ENCODE results near the gene PRSS8.

Gene PRSS8

DNA sequence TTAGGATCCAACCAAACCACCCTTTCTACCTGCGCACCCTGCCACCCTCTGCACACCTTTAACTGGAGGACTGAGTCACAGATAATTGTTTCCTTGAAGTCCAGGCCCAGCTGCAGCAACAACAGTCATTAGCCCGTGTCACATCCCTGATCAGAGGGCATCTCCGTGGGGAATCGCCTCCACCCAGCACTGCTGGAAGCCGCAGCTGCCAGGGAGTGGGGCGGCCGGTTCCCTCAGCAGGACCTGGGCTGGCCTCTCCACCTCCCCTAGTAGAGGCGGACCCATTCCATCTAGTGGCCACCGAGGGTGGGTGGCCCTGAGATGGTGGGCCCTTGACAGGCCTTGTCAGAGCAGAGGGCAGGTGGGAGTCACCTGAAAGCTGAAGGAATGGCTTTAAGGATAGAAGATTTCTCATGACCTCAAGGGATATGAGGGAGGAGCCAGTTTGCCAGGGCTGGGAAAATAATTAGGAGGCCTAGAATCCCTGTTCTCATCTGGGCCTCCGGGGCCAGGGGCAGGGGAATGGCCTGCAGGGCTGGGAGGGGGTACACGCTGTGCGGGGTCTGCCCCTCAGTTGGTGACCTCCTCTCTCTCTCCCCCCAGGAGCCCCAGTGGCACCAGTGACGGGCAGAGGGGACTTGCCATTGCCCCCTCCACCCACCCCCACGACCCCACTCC lies 53.0 kb downstream of the PRSS8 start:
- TF ChIP-seq, protein P1, sequence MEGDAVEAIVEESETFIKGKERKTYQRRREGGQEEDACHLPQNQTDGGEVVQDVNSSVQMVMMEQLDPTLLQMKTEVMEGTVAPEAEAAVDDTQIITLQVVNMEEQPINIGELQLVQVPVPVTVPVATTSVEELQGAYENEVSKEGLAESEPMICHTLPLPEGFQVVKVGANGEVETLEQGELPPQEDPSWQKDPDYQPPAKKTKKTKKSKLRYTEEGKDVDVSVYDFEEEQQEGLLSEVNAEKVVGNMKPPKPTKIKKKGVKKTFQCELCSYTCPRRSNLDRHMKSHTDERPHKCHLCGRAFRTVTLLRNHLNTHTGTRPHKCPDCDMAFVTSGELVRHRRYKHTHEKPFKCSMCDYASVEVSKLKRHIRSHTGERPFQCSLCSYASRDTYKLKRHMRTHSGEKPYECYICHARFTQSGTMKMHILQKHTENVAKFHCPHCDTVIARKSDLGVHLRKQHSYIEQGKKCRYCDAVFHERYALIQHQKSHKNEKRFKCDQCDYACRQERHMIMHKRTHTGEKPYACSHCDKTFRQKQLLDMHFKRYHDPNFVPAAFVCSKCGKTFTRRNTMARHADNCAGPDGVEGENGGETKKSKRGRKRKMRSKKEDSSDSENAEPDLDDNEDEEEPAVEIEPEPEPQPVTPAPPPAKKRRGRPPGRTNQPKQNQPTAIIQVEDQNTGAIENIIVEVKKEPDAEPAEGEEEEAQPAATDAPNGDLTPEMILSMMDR (IDR thresholded peaks at IDR 0.05; ENCODE audit: insufficient read depth, missing control alignments), result no peak
- FAIRE-seq (no peak), DNase-seq (ENCODE audit: insufficient read length, low spot score) (no peak)

All from D721Med (cell line).